SHP77 (cell line): ENCODE results near the gene CSK.

ENCODE experiments used
- DNase-seq, 2 experiments: peaks; one replicate each; lab custom pipeline; 2025; lab: John Stamatoyannopoulos, UW

Gene CSK

GRCh38 chr15:74843445-74843828 is 61.6 kb downstream of the CSK start:
- no peak for DNase-seq

- DNase-seq: no peak
These were observed 62.0 kb downstream of the CSK start for GRCh38 chr15:74843891-74844299.

GRCh38 chr15:74844319-74845207 is 62.7 kb downstream of the CSK start:
- DNase-seq: no peak

GRCh38 chr15:74845208-74845568 is 63.3 kb downstream of the CSK start:
- DNase-seq: no peak

- DNase-seq: no peak
These were observed 63.7 kb downstream of the CSK start for GRCh38 chr15:74845581-74845980.

- DNase-seq: no peak
These were observed 65.6 kb downstream of the CSK start for GRCh38 chr15:74847432-74847831.

GRCh38 chr15:74850393-74850792 is 68.5 kb downstream of the CSK start:
- DNase-seq: no peak

GRCh38 chr15:74851960-74852359 is 70.1 kb downstream of the CSK start:
- no peak for DNase-seq
